ENCODE data around the gene DNAJC27.

The DNAJC27 gene

DNA sequence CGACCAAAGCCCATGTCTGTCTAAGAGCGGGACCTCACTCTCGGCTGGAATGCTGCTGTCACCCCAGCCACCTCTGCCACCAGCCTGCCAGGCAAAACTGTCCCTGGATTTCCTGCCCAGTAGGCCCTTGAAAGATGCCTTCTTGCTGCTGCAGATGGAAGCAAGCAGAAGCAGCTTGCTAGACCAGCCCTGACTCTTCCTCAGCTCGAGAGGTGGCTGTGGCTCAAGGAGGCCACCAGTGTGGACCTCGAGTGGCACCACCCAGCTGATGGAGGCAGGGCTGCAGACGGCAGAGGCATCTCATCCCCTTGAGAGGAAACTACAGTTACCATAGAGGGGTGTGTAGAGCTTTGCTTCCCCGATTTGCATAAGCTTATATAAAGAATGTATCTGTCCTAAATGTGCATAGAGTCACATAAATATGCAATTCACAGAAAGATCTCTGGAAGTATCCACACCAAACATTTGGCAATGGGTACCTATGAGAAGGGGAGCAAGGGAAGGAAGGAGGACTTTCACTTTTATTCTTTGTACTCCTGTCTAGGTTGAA lies 72.3 kb downstream of the DNAJC27 start:
- no peak for DNase-seq

DNA sequence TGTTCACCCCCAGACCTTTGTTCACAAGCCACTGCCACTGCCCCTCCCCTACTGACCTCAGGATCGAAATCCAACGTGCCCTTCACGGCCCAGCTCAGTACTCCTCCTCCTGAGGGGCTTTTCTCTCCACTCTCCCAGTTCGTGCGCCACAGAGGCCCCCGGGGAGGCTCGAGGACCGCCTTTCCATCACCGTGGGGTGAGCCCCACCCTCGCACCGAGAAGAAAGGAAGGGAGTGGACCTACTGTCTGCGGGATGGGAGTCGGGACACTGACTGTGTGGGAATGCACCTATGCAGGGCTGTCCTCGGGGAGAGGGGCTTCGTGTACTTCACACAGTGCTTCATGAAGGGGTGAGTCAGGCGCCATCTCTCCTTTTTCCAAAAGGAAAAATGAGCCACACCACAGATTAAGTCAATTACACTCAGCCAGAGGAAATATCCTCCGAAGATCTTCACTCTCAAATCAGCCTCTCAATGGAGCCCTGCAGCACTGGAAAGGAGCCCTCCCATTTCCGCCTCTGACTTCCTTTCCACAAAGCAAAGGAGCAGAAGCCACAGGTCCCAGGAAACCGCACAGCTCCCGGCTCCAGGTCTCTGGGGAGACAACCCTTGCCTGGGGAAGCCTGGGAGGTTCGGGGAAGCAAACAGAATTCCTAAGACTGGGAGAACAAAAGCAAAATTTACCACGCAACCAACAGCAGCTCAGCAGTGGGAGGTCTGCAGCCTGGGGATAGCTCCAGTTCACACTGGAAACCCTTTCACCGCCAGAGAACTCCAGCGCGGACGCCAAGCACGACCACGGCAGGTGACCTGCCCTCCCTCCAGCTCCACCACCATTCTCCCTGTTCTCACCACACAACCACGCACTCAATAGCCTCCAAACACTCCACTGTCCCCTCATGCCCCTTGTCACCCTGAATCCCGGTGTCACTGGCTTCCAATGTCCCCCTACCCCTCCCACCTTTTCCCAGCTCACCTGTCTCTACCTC lies 73.3 kb downstream of the DNAJC27 start:
- no peak for DNase-seq

DNA sequence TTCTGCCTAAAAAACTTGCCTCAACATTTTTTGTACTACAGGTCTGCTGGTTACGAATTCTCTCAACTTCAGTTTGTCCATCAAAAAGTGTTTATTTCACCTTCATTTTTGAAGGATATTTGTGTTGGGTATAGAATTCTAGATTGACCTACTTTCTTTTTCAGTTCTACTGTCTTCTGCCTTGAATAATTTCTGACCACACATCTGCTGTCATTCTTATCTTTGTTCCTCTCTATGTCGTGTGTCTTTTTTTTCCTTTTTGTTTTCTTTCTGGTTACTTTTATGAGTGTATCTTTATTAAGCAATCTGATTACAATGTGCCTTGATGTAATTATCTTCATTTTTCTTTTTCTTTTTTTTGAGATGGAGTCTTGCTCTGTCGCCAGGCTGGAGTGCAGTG lies 77.0 kb downstream of the DNAJC27 start:
- no peak for DNase-seq

DNA sequence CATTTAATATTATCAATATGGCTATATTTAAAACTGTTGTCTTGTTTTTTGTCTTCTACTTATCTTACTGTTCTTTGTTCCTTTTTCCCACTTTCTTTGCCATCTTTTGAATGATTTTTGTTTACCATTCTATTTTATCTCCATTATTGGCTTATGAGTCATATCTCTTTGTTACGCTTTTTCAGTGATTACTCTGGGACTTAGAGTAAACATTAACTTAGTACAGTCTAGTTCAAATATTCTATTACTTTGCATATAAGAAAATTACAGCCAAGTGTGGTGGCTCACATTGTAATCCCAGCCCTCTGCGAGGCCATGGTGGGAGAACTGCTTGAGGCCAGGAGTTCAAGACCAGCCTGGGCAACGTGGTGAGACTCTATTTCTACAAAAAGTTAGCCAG lies 77.8 kb downstream of the DNAJC27 start:
- DNase-seq = no peak

Measured in GOT3 (cell line).